Measurements from ENCODE around the gene NPBWR2. TPM values are rescaled to one million over a fixed set of nuclear protein-coding genes. Genes with fewer than 3 reads are reported as not detected.

NPBWR2 gene
- total and polyA plus RNA-seq, 3 donors from 2014 or later, result 0.19 TPM; not detected in 2

GRCh38 chr20:64063389-64064144 lies 43.8 kb downstream of the NPBWR2 start:
- peaks cover 20% of the 10 kb centered on the region for H3K4me1 ChIP-seq
- H3K27ac ChIP-seq, result peak overlapping the region; percentile 65 to 85
- TF ChIP-seq CTCF (IDR thresholded peaks at IDR 0.05), result no peak
- no peak for TF ChIP-seq POLR2A (IDR thresholded peaks at IDR 0.05)
- H3K27me3 ChIP-seq, result no peaks in the 10 kb centered on the region
- peak overlapping the region; percentile 86 to 91 for H3K4me3 ChIP-seq
- intact Hi-C loops (cut with DNase I; ENCODE audit: low total_unique reads), result no loop called here
- DNase-seq, result peak; percentile 69
- H3K9me3 ChIP-seq, result no peaks in the 10 kb centered on the region
- H3K36me3 ChIP-seq (ENCODE audit: low read depth, missing control alignments), result no peaks in the 10 kb centered on the region
- 1% methylated on average over 31 to 44 of the region's 51 CpGs for WGBS, 2 donors

GRCh38 chr20:64062596-64063388 lies 44.6 kb downstream of the NPBWR2 start, which contains the start of gene TCEA2:
TSS of gene TCEA2 (plus strand) at chr20:64063198. CDS start at chr20:64063313, 115 bp downstream.
- Histone ChIP-seq H3K36me3 (ENCODE audit: low read depth, missing control alignments) (no peaks in the 10 kb centered on the region), H3K27me3 (no peaks in the 10 kb centered on the region), H3K27ac (peak within 1 kb of the TSS; percentile 65 to 85), H3K4me3 (peak within 1 kb of the TSS; percentile 86 to 91), H3K9me3 (no peaks in the 10 kb centered on the region), H3K4me1 (peaks cover 20% of the 10 kb centered on the region)
- 1% methylated on average over 76 of the region's 85 CpGs; no CpG with 5 or more reads in 1 of the 2 donors for WGBS, 2 donors
- intact Hi-C loops (cut with DNase I; ENCODE audit: low total_unique reads), result no loop called here
- peak; percentile 99 for DNase-seq
- peak in 1 of 3 experiments; percentile 12 for TF ChIP-seq CTCF (IDR thresholded peaks at IDR 0.05)
- no peak for TF ChIP-seq POLR2A (IDR thresholded peaks at IDR 0.05)

- Histone ChIP-seq H3K36me3 (ENCODE audit: low read depth, missing control alignments) (no peaks in the 10 kb centered on the region), H3K27ac (peak overlapping the region; percentile 65 to 85), H3K27me3 (no peaks in the 10 kb centered on the region), H3K9me3 (no peaks in the 10 kb centered on the region), H3K4me1 (peaks cover 20% of the 10 kb centered on the region), H3K4me3 (peak overlapping the region; percentile 86 to 91)
- intact Hi-C loops (cut with DNase I; ENCODE audit: low total_unique reads), result no loop called here
- no peak for DNase-seq
- TF ChIP-seq CTCF (IDR thresholded peaks at IDR 0.05) (no peak), POLR2A (IDR thresholded peaks at IDR 0.05) (no peak)
- 30 to 38% methylated on average over 2 to 4 of the region's 5 CpGs for WGBS, 2 donors
Measured at GRCh38 chr20:64062276-64062595, 45.1 kb downstream of the NPBWR2 start.

GRCh38 chr20:64058536-64058935 lies 48.8 kb downstream of the NPBWR2 start:
- H3K4me3 ChIP-seq, result no peak overlapping the region
- intact Hi-C loops (cut with DNase I; ENCODE audit: low total_unique reads), result no loop called here
- no peak overlapping the region for H3K27ac ChIP-seq
- no peaks in the 10 kb centered on the region for H3K9me3 ChIP-seq
- 79 to 84% methylated on average over 10 to 12 of the region's 12 CpGs for WGBS, 2 donors
- H3K36me3 ChIP-seq (ENCODE audit: low read depth, missing control alignments), result no peaks in the 10 kb centered on the region
- TF ChIP-seq POLR2A (IDR thresholded peaks at IDR 0.05) (no peak), CTCF (IDR thresholded peaks at IDR 0.05) (no peak)
- H3K4me1 ChIP-seq, result peaks cover 12% of the 10 kb centered on the region
- no peak for DNase-seq
- H3K27me3 ChIP-seq, result no peaks in the 10 kb centered on the region
